Gastroesophageal sphincter (tissue), 3 donors: Measurements from ENCODE around the gene ZGLP1.

Source experiments
- EP300 ChIP-seq: sonication (generic); formaldehyde crosslinking; IDR thresholded peaks from one replicate; pipeline ENCODE4 v1.6.1; 2017; ENCODE audit warnings: antibody characterized with exemption, mild to moderate bottlenecking
- POLR2AphosphoS5 ChIP-seq: sonication (generic); formaldehyde crosslinking; IDR thresholded peaks from one replicate; pipeline ENCODE4 v1.6.1; 2017; ENCODE audit warnings: antibody characterized with exemption
- TF ChIP-seq, protein P1 (sequence below), 4 experiments: fragments of 200-600 bp in 2 of 4; fragments of 450-650 bp in 2 of 4; sonication (generic) in 1 of 4; IDR thresholded peaks; one replicate each; pipeline ENCODE4 v1.5.1; 2017 to 2019; ENCODE audit warnings: antibody characterized with exemption in 4 of 4, mild to moderate bottlenecking in 2 of 4, moderate library complexity in 2 of 4

GRCh38 chr19:10334588-10335351, 25.2 kb upstream of the ZGLP1 start:
- TF ChIP-seq, protein P1, sequence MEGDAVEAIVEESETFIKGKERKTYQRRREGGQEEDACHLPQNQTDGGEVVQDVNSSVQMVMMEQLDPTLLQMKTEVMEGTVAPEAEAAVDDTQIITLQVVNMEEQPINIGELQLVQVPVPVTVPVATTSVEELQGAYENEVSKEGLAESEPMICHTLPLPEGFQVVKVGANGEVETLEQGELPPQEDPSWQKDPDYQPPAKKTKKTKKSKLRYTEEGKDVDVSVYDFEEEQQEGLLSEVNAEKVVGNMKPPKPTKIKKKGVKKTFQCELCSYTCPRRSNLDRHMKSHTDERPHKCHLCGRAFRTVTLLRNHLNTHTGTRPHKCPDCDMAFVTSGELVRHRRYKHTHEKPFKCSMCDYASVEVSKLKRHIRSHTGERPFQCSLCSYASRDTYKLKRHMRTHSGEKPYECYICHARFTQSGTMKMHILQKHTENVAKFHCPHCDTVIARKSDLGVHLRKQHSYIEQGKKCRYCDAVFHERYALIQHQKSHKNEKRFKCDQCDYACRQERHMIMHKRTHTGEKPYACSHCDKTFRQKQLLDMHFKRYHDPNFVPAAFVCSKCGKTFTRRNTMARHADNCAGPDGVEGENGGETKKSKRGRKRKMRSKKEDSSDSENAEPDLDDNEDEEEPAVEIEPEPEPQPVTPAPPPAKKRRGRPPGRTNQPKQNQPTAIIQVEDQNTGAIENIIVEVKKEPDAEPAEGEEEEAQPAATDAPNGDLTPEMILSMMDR (IDR thresholded peaks at IDR 0.05), result peak in 2 of 4 experiments; percentile 12 to 35
- peak; percentile 61 for TF ChIP-seq POLR2AphosphoS5
- TF ChIP-seq EP300, result no peak
